ENCODE measurements around the gene HCRT. TPM values are rescaled to one million over a fixed set of nuclear protein-coding genes. Genes with fewer than 3 reads are reported as not detected.

HCRT gene
- total RNA-seq, 1 donor from 2014 or later, result not detected

GRCh38 chr17:42167807-42168206 lies 17.4 kb downstream of the HCRT start:
- DNase-seq (ENCODE audit: low read depth), result no peak
- H3K27me3 ChIP-seq (ENCODE audit: control insufficient read depth, insufficient read depth, low read length), result no peaks in the 10 kb centered on the region
- no peak for TF ChIP-seq CTCF (IDR thresholded peaks at IDR 0.05; ENCODE audit: insufficient read depth, low read length, severe bottlenecking)
- no peak for FAIRE-seq
- H3K4me3 ChIP-seq (ENCODE audit: low read depth, low read length), result no peak overlapping the region
- H3K36me3 ChIP-seq (ENCODE audit: control insufficient read depth, insufficient read depth, low read length), result no peaks in the 10 kb centered on the region

- Histone ChIP-seq H3K4me3 (ENCODE audit: low read depth, low read length) (no peak overlapping the region), H3K27me3 (ENCODE audit: control insufficient read depth, insufficient read depth, low read length) (no peaks in the 10 kb centered on the region), H3K36me3 (ENCODE audit: control insufficient read depth, insufficient read depth, low read length) (no peaks in the 10 kb centered on the region)
- DNase-seq (ENCODE audit: low read depth) (no peak), FAIRE-seq (no peak)
- TF ChIP-seq CTCF (IDR thresholded peaks at IDR 0.05; ENCODE audit: insufficient read depth, low read length, severe bottlenecking), result no peak
Measured at GRCh38 chr17:42166196-42166763, 19.0 kb downstream of the HCRT start.

GRCh38 chr17:42165751-42166150 lies 19.5 kb downstream of the HCRT start:
- DNase-seq (ENCODE audit: low read depth), result no peak
- Histone ChIP-seq H3K4me3 (ENCODE audit: low read depth, low read length) (no peak overlapping the region), H3K36me3 (ENCODE audit: control insufficient read depth, insufficient read depth, low read length) (no peaks in the 10 kb centered on the region), H3K27me3 (ENCODE audit: control insufficient read depth, insufficient read depth, low read length) (no peaks in the 10 kb centered on the region)
- FAIRE-seq, result no peak
- no peak for TF ChIP-seq CTCF (IDR thresholded peaks at IDR 0.05; ENCODE audit: insufficient read depth, low read length, severe bottlenecking)

GRCh38 chr17:42163696-42164407 lies 21.4 kb downstream of the HCRT start:
- Histone ChIP-seq H3K36me3 (ENCODE audit: control insufficient read depth, insufficient read depth, low read length) (no peaks in the 10 kb centered on the region), H3K27me3 (ENCODE audit: control insufficient read depth, insufficient read depth, low read length) (no peaks in the 10 kb centered on the region), H3K4me3 (ENCODE audit: low read depth, low read length) (no peak overlapping the region)
- FAIRE-seq, result no peak
- TF ChIP-seq CTCF (IDR thresholded peaks at IDR 0.05; ENCODE audit: insufficient read depth, low read length, severe bottlenecking), result no peak
- no peak for DNase-seq (ENCODE audit: low read depth)

GRCh38 chr17:42163113-42163512 lies 22.1 kb downstream of the HCRT start:
- Histone ChIP-seq H3K36me3 (ENCODE audit: control insufficient read depth, insufficient read depth, low read length) (no peaks in the 10 kb centered on the region), H3K4me3 (ENCODE audit: low read depth, low read length) (no peak overlapping the region), H3K27me3 (ENCODE audit: control insufficient read depth, insufficient read depth, low read length) (no peaks in the 10 kb centered on the region)
- TF ChIP-seq CTCF (IDR thresholded peaks at IDR 0.05; ENCODE audit: insufficient read depth, low read length, severe bottlenecking), result peak; percentile 26
- FAIRE-seq (no peak), DNase-seq (ENCODE audit: low read depth) (no peak)

GRCh38 chr17:42160531-42160910 lies 24.7 kb downstream of the HCRT start:
- FAIRE-seq (no peak), DNase-seq (ENCODE audit: low read depth) (no peak)
- H3K27me3 ChIP-seq (ENCODE audit: control insufficient read depth, insufficient read depth, low read length), result no peaks in the 10 kb centered on the region
- H3K36me3 ChIP-seq (ENCODE audit: control insufficient read depth, insufficient read depth, low read length), result no peaks in the 10 kb centered on the region
- H3K4me3 ChIP-seq (ENCODE audit: low read depth, low read length), result no peak overlapping the region
- TF ChIP-seq CTCF (IDR thresholded peaks at IDR 0.05; ENCODE audit: insufficient read depth, low read length, severe bottlenecking), result no peak
